Spleen (tissue), 11 donors: ENCODE data around the gene ACTN3. TPM values are rescaled to one million over a fixed set of nuclear protein-coding genes. Genes with fewer than 3 reads are reported as not detected.

Source experiments
- DNase-seq: peaks from one replicate; pipeline ENCODE4 v3.0.0-alpha.2; 2020
- H3K27ac ChIP-seq, 8 donors: fragments of 200-600 bp; sonication (generic) in 7 of 8; 1 replicate in 4 of 8; 2 replicates in 4 of 8; pipeline versions ENCODE4 v1.5.0 to v1.8.0; 2016 to 2021; ENCODE audit warnings: inconsistent platforms in 4 of 8, mild to moderate bottlenecking in 4 of 8, moderate library complexity in 1 of 8
- H3K27me3 ChIP-seq, 7 donors: fragments of 200-600 bp; sonication (generic) in 6 of 7; replicated peaks in 1 of 7; 1 replicate in 4 of 7; 2 replicates in 3 of 7; pipeline versions ENCODE4 v1.5.0 to v1.8.0; 2016 to 2021; ENCODE audit warnings: inconsistent platforms in 3 of 7, mild to moderate bottlenecking in 1 of 7
- H3K36me3 ChIP-seq, 6 donors: fragments of 200-600 bp; sonication (generic) in 5 of 6; 1 replicate in 4 of 6; 2 replicates in 2 of 6; pipeline versions ENCODE4 v1.5.0 to v1.8.0; 2016 to 2021; ENCODE audit warnings: inconsistent platforms in 2 of 6
- H3K4me1 ChIP-seq, 6 donors: fragments of 200-600 bp; sonication (generic) in 5 of 6; 1 replicate in 3 of 6; 2 replicates in 3 of 6; pipeline versions ENCODE4 v1.5.0 to v1.8.0; 2016 to 2021; ENCODE audit warnings: inconsistent platforms in 3 of 6
- H3K4me3 ChIP-seq, 8 donors: fragments of 200-600 bp; sonication (generic) in 7 of 8; 1 replicate in 4 of 8; 2 replicates in 4 of 8; pipeline versions ENCODE4 v1.5.0 to v1.8.0; 2016 to 2021; ENCODE audit warnings: inconsistent platforms in 4 of 8, mild to moderate bottlenecking in 4 of 8, moderate library complexity in 2 of 8
- H3K9me3 ChIP-seq, 8 donors: fragments of 200-600 bp; sonication (generic) in 7 of 8; 1 replicate in 4 of 8; 2 replicates in 4 of 8; pipeline versions ENCODE4 v1.5.0 to v1.8.0; 2016 to 2021; ENCODE audit warnings: inconsistent platforms in 4 of 8
- POLR2A ChIP-seq, 3 donors: fragments of 450-650 bp; IDR thresholded peaks; one replicate each; pipeline ENCODE4 v1.5.1; 2017; ENCODE audit warnings: antibody characterized with exemption in 3 of 3, mild to moderate bottlenecking in 1 of 3
- POLR2AphosphoS5 ChIP-seq, 3 donors: sonication (generic); formaldehyde crosslinking; IDR thresholded peaks; one replicate each; pipeline ENCODE4 v1.5.1; 2017; ENCODE audit warnings: antibody characterized with exemption in 3 of 3
- WGBS, 5 donors: extraction: QIAGEN DNeasy Blood & Tissue Kit in 3 of 5; methylation state at CpG; one replicate each; pipeline versions ENCODE4 v1.1.5 to v1.1.7; 2013 to 2018; 5-methylcytosine and 5-hydroxymethylcytosine counted together
- intact Hi-C: fragments of 100-400 bp; cut with DNase I; formaldehyde crosslinking; loops from one replicate; pipeline ENCODE4 v1.15.0; 2023; ENCODE audit warnings: low total_unique reads
- polyA plus RNA-seq, 3 donors: library from polyadenylated mRNA; stranded (reverse); fragments of 200-250 nt; gene quantifications; one replicate each; pipeline ENCODE4 v1.2.1, GENCODE V29; 2013
- total RNA-seq, 7 donors: library from RNA; depleted of rRNA in 3 of 7; stranded (reverse); fragments of >200 nt in 3 of 7; fragmentation: NEBNext Ultra II Directional in 4 of 7; extraction: Animal tissue kit (Norgen Biotek cat#: 25700) in 4 of 7; gene quantifications; one replicate each; pipeline versions ENCODE4 v1.1.0 to v1.2.1, GENCODE V29; 2016 to 2021
- TF ChIP-seq, protein P1 (sequence below), 11 experiments: fragments of 200-600 bp in 7 of 11; fragments of 450-650 bp in 4 of 11; sonication (generic) in 4 of 11; IDR thresholded peaks in 8 of 11; conservative IDR thresholded peaks in 3 of 11; 1 replicate in 7 of 11; 2 replicates in 4 of 11; pipeline versions ENCODE4 v1.4.0 to v1.8.0; 2016 to 2021; ENCODE audit warnings: antibody characterized with exemption in 11 of 11, inconsistent platforms in 4 of 11, mild to moderate bottlenecking in 1 of 11
- donor health status: healthy with polysubstance abuse.
- donor health status: DM: no; HTN: no; CAD: no; lungs with moderate emphysema.
- donor health status: DM: no; HTN: no; CAD: no.
- donor health status: Bipolar disorder and iron deficiency.
- donor health status: healthy.
- donor health status: DM: no; HTN: no; CAD: no.
- donor health status: DM: yes; HTN: yes; CAD: no.

The ACTN3 gene
- total and polyA plus RNA-seq, 10 donors: 0.05 to 0.34 (median 0.21) TPM; not detected in 3

GRCh38 chr11:66562907-66563583, 16.3 kb downstream of the ACTN3 start:
- no peak for DNase-seq
- no peak overlapping the region for H3K4me3 ChIP-seq
- TF ChIP-seq POLR2A (IDR thresholded peaks at IDR 0.05): no peak
- TF ChIP-seq POLR2AphosphoS5 (IDR thresholded peaks at IDR 0.05): no peak
- TF ChIP-seq, protein P1, sequence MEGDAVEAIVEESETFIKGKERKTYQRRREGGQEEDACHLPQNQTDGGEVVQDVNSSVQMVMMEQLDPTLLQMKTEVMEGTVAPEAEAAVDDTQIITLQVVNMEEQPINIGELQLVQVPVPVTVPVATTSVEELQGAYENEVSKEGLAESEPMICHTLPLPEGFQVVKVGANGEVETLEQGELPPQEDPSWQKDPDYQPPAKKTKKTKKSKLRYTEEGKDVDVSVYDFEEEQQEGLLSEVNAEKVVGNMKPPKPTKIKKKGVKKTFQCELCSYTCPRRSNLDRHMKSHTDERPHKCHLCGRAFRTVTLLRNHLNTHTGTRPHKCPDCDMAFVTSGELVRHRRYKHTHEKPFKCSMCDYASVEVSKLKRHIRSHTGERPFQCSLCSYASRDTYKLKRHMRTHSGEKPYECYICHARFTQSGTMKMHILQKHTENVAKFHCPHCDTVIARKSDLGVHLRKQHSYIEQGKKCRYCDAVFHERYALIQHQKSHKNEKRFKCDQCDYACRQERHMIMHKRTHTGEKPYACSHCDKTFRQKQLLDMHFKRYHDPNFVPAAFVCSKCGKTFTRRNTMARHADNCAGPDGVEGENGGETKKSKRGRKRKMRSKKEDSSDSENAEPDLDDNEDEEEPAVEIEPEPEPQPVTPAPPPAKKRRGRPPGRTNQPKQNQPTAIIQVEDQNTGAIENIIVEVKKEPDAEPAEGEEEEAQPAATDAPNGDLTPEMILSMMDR (IDR thresholded peaks at IDR 0.05 in 8 of 11, conservative IDR thresholded peaks at IDR 0.05 in 3 of 11): no peak
- 79 to 97% (median 92%) methylated on average over 15 to 20 of the region's 20 CpGs for WGBS, 5 donors
- peaks cover 0 to 29% (median 0%) of the 10 kb centered on the region in 7 donors for H3K27me3 ChIP-seq
- intact Hi-C loops: no loop called here
- peaks cover 4 to 23% (median 16%) of the 10 kb centered on the region in 6 donors for H3K4me1 ChIP-seq
- H3K9me3 ChIP-seq: no peaks in the 10 kb centered on the region
- H3K36me3 ChIP-seq: peaks cover 0 to 20% (median 0%) of the 10 kb centered on the region in 6 donors
- no peak overlapping the region for H3K27ac ChIP-seq

- intact Hi-C loops: no loop called here
- Histone ChIP-seq H3K27ac (no peak overlapping the region), H3K4me1 (peaks cover 4 to 29% (median 22%) of the 10 kb centered on the region in 6 donors), H3K27me3 (peaks cover 0 to 29% (median 3%) of the 10 kb centered on the region in 7 donors), H3K36me3 (peaks cover 0 to 20% (median 0%) of the 10 kb centered on the region in 6 donors), H3K4me3 (no peak overlapping the region), H3K9me3 (no peaks in the 10 kb centered on the region)
- TF ChIP-seq POLR2AphosphoS5 (IDR thresholded peaks at IDR 0.05): no peak
- TF ChIP-seq, protein P1 (IDR thresholded peaks at IDR 0.05 in 8 of 11, conservative IDR thresholded peaks at IDR 0.05 in 3 of 11): no peak
- no peak for TF ChIP-seq POLR2A (IDR thresholded peaks at IDR 0.05)
- no peak for DNase-seq
- 89 to 95% (median 93%) methylated on average over 4 to 10 of the region's 10 CpGs for WGBS, 5 donors
Measured at GRCh38 chr11:66563832-66564231, 17.1 kb downstream of the ACTN3 start.

DNA sequence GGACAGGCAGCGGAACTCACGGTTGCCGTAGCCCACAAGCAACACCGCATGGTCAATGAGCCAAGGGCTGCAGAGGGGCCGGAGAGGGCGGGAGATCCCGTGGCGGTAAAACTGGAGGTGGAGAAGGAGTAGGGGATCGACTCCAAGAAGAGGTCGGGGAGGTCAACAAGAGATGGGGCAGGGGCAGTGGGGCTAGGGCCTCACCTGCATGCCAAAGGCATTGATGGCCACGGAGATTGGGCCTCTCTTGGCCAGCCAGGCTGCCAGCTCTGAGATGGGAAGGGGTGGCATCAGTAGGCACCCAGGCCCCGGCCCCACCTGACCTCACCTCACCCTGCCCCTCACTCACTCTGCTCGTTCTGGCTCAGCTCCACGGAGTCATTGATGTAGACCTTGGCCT, 17.8 kb downstream of the ACTN3 start:
- H3K4me3 ChIP-seq: no peak overlapping the region
- H3K27me3 ChIP-seq: peaks cover 0 to 29% (median 3%) of the 10 kb centered on the region in 7 donors
- WGBS, 5 donors: 90 to 95% (median 91%) methylated on average over 13 to 14 of the region's 14 CpGs
- H3K36me3 ChIP-seq: peaks cover 0 to 20% (median 0%) of the 10 kb centered on the region in 6 donors
- peaks cover 0 to 25% (median 18%) of the 10 kb centered on the region in 6 donors for H3K4me1 ChIP-seq
- DNase-seq: no peak
- TF ChIP-seq POLR2A (IDR thresholded peaks at IDR 0.05) (no peak), POLR2AphosphoS5 (IDR thresholded peaks at IDR 0.05) (no peak)
- TF ChIP-seq, protein P1 (IDR thresholded peaks at IDR 0.05 in 8 of 11, conservative IDR thresholded peaks at IDR 0.05 in 3 of 11): no peak
- H3K27ac ChIP-seq: no peak overlapping the region
- H3K9me3 ChIP-seq: no peaks in the 10 kb centered on the region
- intact Hi-C loops: no loop called here

DNA sequence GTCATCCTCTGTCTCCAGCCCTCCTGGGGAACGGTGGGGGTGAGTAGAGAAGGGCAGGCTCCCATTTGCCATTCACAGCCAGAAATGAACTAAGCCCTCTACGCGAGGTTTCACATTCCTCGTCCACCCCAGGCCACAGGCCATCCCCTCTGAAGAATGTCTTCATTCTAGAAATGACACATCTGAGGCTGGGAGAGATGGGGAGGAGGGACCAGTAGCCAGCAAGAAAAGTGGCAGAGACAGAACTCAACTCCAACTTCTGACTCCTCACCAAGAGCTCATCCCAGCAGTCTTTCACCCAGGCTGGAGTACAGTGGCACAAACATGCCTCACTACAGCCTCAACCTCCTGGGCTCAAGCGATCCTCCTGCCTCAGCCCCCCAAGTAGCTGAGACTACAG, 18.3 kb downstream of the ACTN3 start:
- H3K36me3 ChIP-seq: peaks cover 0 to 20% (median 0%) of the 10 kb centered on the region in 6 donors
- 80 to 89% (median 84%) methylated on average over 5 of the region's 5 CpGs for WGBS, 5 donors
- intact Hi-C loops: no loop called here

More for the DNA sequence above, 18.3 kb downstream of the ACTN3 start:
- no peak for DNase-seq
- Histone ChIP-seq H3K4me3 (no peak overlapping the region), H3K27me3 (peaks cover 0 to 25% (median 3%) of the 10 kb centered on the region in 7 donors), H3K4me1 (peaks cover 0 to 23% (median 18%) of the 10 kb centered on the region in 6 donors), H3K9me3 (no peaks in the 10 kb centered on the region), H3K27ac (no peak overlapping the region)
- TF ChIP-seq POLR2A (IDR thresholded peaks at IDR 0.05) (no peak), POLR2AphosphoS5 (IDR thresholded peaks at IDR 0.05) (no peak)
- TF ChIP-seq, protein P1 (IDR thresholded peaks at IDR 0.05 in 8 of 11, conservative IDR thresholded peaks at IDR 0.05 in 3 of 11): no peak
